ENCODE data around the gene BAMBI. TPM values are rescaled to one million over a fixed set of nuclear protein-coding genes. Genes with fewer than 3 reads are reported as not detected.

The BAMBI gene
- total and polyA plus RNA-seq, 7 donors: 0.87 to 5.3 (median 3.6) TPM

- intact Hi-C loops (cut with DNase I): no loop called here
- TF ChIP-seq CTCF (IDR thresholded peaks at IDR 0.05) (no peak), POLR2AphosphoS5 (IDR thresholded peaks at IDR 0.05) (no peak), POLR2A (IDR thresholded peaks at IDR 0.05) (no peak), EP300 (IDR thresholded peaks at IDR 0.05) (no peak)
- DNase-seq: no peak
- Histone ChIP-seq H3K27ac (no peak overlapping the region), H3K4me1 (no peaks in the 10 kb centered on the region), H3K36me3 (no peaks in the 10 kb centered on the region), H3K27me3 (no peaks in the 10 kb centered on the region), H3K9me3 (no peaks in the 10 kb centered on the region), H3K4me3 (no peak overlapping the region)
- 88 to 93% methylated on average over 6 of the region's 6 CpGs for WGBS, 2 donors
These were observed 43.6 kb upstream of the BAMBI start for GRCh38 chr10:28633750-28634149.

GRCh38 chr10:28637346-28637745, 40.0 kb upstream of the BAMBI start:
- Histone ChIP-seq H3K4me1 (no peaks in the 10 kb centered on the region), H3K9me3 (no peaks in the 10 kb centered on the region), H3K27me3 (no peaks in the 10 kb centered on the region), H3K4me3 (no peak overlapping the region), H3K27ac (no peak overlapping the region), H3K36me3 (no peaks in the 10 kb centered on the region)
- WGBS, 2 donors: 83 to 85% methylated on average over 5 of the region's 5 CpGs
- DNase-seq: no peak
- intact Hi-C loops (cut with DNase I): no loop called here
- no peak for TF ChIP-seq POLR2A (IDR thresholded peaks at IDR 0.05)
- TF ChIP-seq POLR2AphosphoS5 (IDR thresholded peaks at IDR 0.05): no peak

GRCh38 chr10:28638392-28638791, 38.9 kb upstream of the BAMBI start:
- intact Hi-C loops (cut with DNase I): no loop called here
- no peak for DNase-seq
- TF ChIP-seq POLR2A (IDR thresholded peaks at IDR 0.05) (no peak), CTCF (IDR thresholded peaks at IDR 0.05) (no peak), EP300 (IDR thresholded peaks at IDR 0.05) (no peak), POLR2AphosphoS5 (IDR thresholded peaks at IDR 0.05) (no peak)

GRCh38 chr10:28640551-28640950, 36.8 kb upstream of the BAMBI start:
- H3K4me1 ChIP-seq: no peaks in the 10 kb centered on the region
- H3K27me3 ChIP-seq: no peaks in the 10 kb centered on the region
- no peaks in the 10 kb centered on the region for H3K36me3 ChIP-seq
- no peak overlapping the region for H3K27ac ChIP-seq
- peak; percentile 29 for DNase-seq
- intact Hi-C loops (cut with DNase I): no loop called here
- WGBS, 2 donors: 19 to 68% methylated on average over 2 of the region's 2 CpGs
- no peak overlapping the region for H3K4me3 ChIP-seq
- no peaks in the 10 kb centered on the region for H3K9me3 ChIP-seq
- TF ChIP-seq POLR2AphosphoS5 (IDR thresholded peaks at IDR 0.05) (no peak), CTCF (IDR thresholded peaks at IDR 0.05) (no peak), POLR2A (IDR thresholded peaks at IDR 0.05) (no peak), EP300 (IDR thresholded peaks at IDR 0.05) (no peak)

More at GRCh38 chr10:28638392-28638791, 38.9 kb upstream of the BAMBI start:
- no peak overlapping the region for H3K4me3 ChIP-seq
- no peaks in the 10 kb centered on the region for H3K4me1 ChIP-seq
- H3K27me3 ChIP-seq: no peaks in the 10 kb centered on the region
- no peaks in the 10 kb centered on the region for H3K36me3 ChIP-seq
- no peak overlapping the region for H3K27ac ChIP-seq
- H3K9me3 ChIP-seq: no peaks in the 10 kb centered on the region

- H3K27ac ChIP-seq: no peak overlapping the region
- H3K36me3 ChIP-seq: no peaks in the 10 kb centered on the region
- TF ChIP-seq POLR2AphosphoS5 (IDR thresholded peaks at IDR 0.05) (no peak), CTCF (IDR thresholded peaks at IDR 0.05) (no peak), EP300 (IDR thresholded peaks at IDR 0.05) (no peak), POLR2A (IDR thresholded peaks at IDR 0.05) (no peak)
- no peaks in the 10 kb centered on the region for H3K9me3 ChIP-seq
- no peaks in the 10 kb centered on the region for H3K4me1 ChIP-seq
- intact Hi-C loops (cut with DNase I): no loop called here
- DNase-seq: peak; percentile 10
- H3K27me3 ChIP-seq: no peaks in the 10 kb centered on the region
- no peak overlapping the region for H3K4me3 ChIP-seq
- WGBS, 2 donors: 63 to 70% methylated on average over 5 of the region's 5 CpGs
These were observed 32.7 kb upstream of the BAMBI start for GRCh38 chr10:28644647-28645046.

All from sigmoid colon (tissue), 7 donors.